HG03066 (cell line): ENCODE results near the gene IL23R.
A peak's percentile ranks its signal among the peaks of the same experiment; 100 is the strongest.

ENCODE experiments used
- ATAC-seq: cut with Tn5 transposase; IDR thresholded peaks from one replicate; pipeline ENCODE4 v1.9.1; 2021; ENCODE audit warnings: low read depth; ENCODE audit not compliant: unreplicated experiment

Gene IL23R

DNA sequence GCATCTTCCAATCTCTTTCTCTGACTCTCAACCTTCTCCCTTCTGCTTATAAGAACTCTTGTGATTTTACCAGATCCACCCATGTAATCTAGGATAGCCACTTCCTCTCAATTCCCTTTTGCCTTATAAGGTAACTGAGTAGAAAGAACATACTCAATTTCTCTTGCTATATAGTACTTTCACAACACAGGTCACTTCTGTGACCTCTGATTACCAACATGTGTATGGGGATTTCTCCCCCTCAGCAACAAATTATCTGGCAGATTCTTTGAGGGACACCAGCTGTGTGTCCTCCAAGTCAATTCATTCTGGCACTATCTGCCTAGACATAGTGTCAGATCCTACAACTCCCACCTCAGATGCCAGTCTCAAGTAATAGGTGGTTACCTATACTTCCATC lies 62.5 kb downstream of the IL23R start:
- no peak for ATAC-seq

DNA sequence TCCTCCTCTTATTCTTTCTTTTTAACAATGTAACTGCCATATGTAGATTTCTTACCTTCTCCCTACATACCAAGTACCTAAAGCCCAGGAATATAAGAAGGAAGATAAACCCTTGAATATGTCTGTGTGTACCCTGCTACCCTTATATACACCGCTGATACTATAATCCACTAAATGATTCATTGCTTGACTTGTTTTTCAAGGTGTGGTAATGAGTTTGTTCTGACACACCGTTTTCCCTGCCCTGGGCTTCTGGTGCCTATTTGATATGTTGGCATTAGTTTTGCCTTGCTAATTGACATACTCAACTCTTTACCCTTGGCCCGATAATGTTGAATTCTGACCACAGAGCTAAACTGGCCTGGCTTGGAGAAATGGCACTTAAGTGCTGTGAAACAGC lies 64.3 kb downstream of the IL23R start:
- ATAC-seq, result no peak

DNA sequence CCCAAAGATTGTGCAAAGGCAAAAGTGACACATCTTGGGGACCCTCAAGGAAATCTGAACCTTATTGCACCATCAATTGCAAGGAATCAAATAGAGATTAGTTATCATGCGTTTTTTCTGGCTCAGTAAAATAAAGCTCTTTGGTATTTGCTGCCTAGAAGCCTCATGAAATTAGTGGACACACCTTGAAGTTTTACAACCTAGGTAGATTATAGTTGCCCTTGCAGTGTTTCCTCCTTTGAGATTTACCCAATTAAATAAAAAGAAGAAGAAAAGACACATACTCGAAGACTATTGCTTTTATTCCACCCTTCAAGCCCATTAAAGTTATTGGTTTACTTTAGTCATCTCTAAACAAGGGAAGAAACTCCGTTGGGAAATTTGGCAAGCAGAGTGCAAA lies 70.0 kb downstream of the IL23R start:
- ATAC-seq, result no peak

- ATAC-seq, result no peak
Observed at GRCh38 chr1:67239738-67240137, 73.5 kb downstream of the IL23R start.

- no peak for ATAC-seq
Observed at GRCh38 chr1:67241200-67241746, 75.0 kb downstream of the IL23R start.

- no peak for ATAC-seq
Observed at GRCh38 chr1:67242016-67242415, 75.8 kb downstream of the IL23R start.

GRCh38 chr1:67250051-67250653 lies 83.9 kb downstream of the IL23R start:
- ATAC-seq, result no peak

DNA sequence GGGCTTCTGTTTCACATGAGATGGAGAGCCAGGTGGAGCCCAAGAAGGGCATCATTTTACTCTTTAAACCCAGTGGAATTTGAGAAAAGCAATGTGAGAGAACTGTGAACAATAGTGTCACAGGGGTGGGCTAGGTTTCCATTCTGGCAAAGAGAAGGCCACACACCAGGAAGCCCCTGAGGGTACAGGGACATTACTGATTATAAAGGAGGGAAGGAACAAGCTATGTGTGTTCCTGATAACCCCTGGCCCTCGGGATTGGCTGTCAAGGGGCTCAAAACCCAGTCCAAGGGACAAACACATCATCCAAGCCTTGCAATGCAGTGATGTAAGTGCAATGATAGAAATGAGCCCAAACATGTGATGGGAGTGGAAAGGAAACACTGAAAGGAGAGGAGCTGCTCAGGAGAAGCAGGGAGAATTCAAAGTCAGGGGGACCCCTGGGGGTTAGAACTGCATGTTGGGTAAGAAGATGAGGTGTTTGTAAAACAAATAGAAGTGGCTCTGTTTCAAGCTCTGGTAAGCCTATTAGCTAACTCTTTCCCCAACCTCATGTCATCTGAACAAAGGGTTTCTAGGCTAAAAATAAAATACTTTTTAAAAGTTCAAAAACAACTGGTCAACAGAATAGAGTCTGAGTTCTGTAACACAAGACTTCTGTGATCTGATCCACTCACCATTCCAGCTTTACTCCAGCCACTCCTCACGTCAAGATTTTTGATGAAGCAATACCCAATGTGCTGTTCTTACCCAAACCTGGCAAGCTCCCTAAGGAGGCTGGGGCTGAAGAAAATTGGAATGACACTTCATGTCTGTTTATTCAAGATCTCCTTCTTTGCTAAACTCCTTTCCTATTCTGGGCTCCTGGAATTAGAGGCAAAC lies 90.3 kb downstream of the IL23R start:
- ATAC-seq, result no peak

DNA sequence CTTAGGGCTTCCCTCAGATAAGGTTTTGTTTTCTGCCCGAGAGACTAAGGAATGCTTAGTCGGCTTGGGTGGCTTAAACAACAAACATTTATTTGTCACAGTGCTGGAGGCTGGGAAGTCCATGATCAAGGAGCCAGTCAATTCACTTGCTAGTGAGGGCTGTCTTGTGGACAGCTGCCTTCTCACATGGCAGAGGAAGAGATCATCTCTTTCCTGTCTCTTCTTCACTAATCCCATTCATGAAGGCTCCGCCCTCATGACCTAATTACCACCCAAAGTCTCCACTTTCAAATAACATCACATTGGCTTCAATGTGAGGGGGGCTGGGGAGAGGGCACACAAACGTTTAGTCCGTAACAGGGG lies 90.9 kb downstream of the IL23R start:
- no peak for ATAC-seq

DNA sequence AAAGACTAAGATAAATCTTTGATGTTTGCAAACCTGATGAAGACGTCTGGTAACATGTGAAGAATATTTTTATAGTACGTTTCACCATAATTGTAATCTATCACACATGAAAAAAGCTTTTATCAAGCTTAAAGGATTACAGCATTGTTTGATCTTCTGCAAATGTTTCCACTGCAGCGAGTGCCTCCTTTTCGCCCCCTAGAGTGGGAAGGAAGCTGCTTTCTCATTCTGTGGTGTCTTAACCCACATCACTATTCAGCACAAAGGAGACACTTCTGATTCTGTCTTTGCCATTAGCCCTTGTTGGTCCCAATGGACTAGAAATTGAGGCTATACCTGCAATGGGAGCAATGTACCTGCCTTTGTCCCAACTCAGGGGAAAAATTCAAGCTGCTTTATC lies 95.4 kb downstream of the IL23R start:
- ATAC-seq, result no peak

DNA sequence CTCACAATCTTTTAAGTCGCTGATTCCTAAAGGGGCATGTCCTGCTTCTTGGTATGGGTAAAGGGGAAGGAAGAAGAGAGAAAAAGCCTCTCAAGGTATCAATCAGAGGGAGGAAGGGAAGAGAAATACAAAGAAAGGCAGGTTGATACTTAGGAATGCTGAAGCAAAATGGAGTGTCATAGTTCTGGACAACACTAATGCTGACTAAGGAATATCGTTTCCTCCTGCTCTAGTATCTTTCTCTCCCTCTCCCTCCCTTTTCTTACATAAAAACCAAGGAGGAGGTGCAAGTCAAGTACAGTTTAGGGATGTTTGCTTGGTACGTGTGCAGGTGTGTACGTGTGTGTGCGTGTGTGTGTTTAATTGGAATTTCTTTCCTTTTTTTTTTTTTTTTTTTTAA lies 96.5 kb downstream of the IL23R start:
- no peak for ATAC-seq

DNA sequence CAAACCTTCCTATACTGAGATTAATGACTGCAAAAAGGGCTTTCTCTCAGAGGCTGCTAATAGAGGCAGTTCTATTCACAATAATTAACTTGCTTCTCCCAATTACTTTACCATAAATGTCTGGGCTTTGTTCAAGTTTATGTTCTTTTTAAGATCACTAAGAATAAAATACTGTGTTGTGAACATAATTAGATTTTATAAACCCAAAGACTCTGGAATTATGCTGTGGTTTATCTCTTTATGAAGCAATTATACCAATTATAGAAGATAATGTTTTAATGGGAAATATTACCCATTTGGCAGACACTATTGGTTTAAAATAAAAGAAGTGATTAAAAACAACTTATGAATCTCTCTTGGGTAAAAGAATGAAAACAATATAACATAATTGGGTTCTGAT lies 97.9 kb downstream of the IL23R start:
- no peak for ATAC-seq

GRCh38 chr1:67264899-67265298 lies 98.6 kb downstream of the IL23R start:
- no peak for ATAC-seq

DNA sequence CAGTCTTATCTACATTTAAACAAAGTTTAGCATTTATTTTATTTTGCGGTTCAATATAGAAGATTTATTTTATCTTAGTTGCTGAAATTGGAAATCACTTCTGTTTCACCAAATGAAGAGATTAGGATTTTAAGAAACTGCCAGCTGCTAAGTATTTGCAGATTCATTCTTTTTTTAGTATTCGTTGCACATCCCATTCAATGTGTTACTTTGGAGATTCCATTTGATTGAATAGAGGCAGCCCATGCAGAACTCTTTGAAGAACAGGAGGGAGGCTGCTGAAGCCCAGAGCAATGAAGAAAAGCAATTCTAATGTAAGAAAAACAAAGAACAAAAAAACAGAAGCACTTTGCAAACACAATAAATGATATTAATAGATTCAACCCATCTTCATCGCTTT lies 102.8 kb downstream of the IL23R start:
- ATAC-seq, result no peak

GRCh38 chr1:67270541-67270940 lies 104.3 kb downstream of the IL23R start:
- no peak for ATAC-seq

DNA sequence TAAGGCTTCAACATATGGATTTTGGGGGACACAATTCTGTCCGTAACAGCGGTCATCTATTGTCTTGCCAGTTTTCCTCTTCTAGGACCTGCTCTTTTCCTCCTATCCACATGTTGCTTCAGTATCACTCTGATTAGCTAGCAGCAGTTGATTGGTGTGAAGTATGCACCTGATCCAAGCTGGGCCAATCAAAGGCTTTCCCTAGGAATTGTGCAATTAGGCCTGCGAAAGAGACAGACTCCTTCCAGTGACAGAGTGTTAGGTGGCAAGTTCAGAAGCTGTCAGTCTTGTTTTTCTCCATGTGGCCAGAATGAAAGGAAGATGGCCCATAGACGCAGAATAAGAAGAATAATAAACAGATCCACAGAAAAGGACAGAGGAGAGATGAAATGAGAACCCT lies 107.3 kb downstream of the IL23R start:
- ATAC-seq, result no peak

DNA sequence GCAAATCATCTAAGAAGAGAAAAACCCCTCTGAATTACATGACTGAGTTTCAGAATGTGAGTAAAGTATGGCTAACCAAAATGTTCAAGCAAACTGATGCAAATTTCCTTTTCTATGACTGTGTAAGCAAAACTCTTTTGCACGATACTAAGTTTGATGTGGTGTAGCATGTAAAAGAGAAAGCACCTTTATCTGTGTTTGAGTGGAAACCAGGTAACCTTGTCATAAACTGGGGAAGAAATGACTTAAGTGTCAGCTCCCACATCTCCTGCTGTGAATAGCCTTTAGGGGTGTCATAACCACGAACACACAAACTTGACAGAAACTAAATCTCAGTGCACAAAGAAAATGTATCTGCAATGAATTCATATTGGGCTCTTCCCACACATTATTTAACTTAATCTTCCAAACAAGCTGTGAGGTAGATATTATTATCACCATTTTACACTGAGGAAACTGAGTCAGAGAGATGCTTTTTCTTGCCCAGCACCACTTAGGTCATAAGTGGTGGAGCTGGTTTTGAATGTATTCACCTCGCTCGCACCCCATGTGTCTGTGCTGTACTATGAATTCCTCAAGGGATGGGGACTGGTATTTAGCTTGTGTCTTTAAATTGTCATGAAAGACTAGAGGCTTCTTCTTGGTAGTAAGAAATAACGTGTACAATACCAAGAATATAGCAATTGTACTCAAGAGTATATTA lies 108.5 kb downstream of the IL23R start:
- peak; percentile 79 for ATAC-seq

GRCh38 chr1:67280696-67281095 lies 114.4 kb downstream of the IL23R start:
- no peak for ATAC-seq

DNA sequence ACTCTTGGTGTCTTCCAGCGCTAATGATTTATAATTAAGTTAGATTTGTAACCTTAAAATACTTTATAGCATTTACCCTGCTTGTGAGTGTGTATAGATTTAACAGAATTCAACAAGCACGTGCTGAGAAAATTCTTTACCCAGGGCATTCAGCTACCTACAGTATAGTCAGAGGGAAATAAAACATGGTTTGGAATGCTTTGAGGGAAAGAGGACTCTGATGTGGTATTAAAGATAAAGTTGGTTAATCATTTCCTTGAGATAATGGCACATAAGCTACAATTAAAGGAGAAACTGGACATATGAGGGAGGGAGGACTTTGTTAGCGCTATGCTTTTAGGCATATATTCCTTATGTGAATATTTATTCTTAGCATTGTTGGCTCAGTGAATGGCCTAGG lies 115.0 kb downstream of the IL23R start:
- no peak for ATAC-seq

DNA sequence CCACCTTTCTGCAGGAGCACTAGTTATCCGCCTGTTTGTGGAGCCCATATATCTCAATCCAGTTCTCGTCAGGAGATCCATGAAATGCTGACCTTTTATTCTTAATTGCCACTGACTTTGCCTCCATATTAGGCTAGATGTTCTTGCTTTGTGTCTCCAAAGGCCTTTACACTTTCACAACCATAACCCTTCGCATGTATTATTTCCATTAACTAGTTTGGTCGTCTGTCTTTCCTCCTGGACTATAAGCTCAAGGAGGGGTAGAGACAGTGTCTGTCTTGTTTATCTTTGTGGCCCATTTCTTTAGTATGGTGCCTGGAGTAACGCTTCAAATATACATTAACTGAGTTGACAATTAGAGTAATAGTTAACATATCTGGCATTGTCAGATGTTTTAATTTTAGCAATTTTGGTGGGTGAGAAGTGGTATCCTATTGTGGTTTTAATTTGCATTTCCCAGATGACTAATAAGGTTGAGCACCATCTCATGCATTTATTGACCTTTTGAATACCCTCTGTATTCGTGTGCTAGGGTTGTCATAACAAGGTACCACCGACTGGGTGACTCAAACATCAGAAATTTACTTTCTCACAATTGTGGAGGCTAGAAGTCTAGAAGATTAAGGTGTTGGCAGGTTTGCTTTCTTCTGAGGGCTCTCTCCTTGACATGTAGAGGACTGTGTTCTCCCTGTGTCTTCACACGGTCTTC lies 119.7 kb downstream of the IL23R start:
- ATAC-seq, result peak; percentile 89

GRCh38 chr1:67290236-67290635 lies 124.0 kb downstream of the IL23R start:
- no peak for ATAC-seq
